Stomach (tissue), 4 donors: ENCODE measurements around the gene NPDC1.

Experiments
- POLR2A ChIP-seq, 4 donors: fragments of 450-650 bp; IDR thresholded peaks; one replicate each; pipeline ENCODE4 v1.6.1; 2016; ENCODE audit warnings: antibody characterized with exemption in 4 of 4, control low read depth in 2 of 4, mild to moderate bottlenecking in 1 of 4, moderate library complexity in 1 of 4
- POLR2AphosphoS5 ChIP-seq, 3 donors: sonication (generic); formaldehyde crosslinking; IDR thresholded peaks; one replicate each; pipeline ENCODE4 v1.6.1; 2016; ENCODE audit warnings: antibody characterized with exemption in 3 of 3
- TF ChIP-seq, protein P1 (sequence below), 7 experiments: fragments of 450-650 bp in 4 of 7; fragments of 200-600 bp in 3 of 7; sonication (generic) in 3 of 7; IDR thresholded peaks; one replicate each; pipeline ENCODE4 v1.5.1; 2016 to 2019; ENCODE audit warnings: antibody characterized with exemption in 7 of 7, control low read depth in 2 of 7, mild to moderate bottlenecking in 1 of 7

DNA sequence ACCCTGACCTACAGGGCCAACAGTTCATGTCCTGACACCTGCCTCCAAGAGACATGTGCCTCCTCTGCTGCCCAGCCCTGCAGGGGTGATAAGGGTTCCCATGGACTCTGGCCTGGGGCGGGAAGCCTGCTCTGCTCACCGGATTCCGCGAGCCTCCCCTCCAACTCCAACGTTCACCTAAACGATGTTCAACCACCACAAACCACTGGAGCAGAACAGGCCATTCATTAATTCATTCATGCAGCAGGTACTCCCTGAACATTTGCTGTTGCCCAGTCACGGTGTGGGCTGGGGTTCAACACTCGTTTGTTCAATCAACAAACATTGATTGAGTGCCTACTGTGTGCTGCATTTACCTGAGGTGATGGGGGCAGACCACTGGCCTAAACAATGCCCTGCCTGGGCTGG lies 28.0 kb upstream of the NPDC1 start:
- TF ChIP-seq, protein P1, sequence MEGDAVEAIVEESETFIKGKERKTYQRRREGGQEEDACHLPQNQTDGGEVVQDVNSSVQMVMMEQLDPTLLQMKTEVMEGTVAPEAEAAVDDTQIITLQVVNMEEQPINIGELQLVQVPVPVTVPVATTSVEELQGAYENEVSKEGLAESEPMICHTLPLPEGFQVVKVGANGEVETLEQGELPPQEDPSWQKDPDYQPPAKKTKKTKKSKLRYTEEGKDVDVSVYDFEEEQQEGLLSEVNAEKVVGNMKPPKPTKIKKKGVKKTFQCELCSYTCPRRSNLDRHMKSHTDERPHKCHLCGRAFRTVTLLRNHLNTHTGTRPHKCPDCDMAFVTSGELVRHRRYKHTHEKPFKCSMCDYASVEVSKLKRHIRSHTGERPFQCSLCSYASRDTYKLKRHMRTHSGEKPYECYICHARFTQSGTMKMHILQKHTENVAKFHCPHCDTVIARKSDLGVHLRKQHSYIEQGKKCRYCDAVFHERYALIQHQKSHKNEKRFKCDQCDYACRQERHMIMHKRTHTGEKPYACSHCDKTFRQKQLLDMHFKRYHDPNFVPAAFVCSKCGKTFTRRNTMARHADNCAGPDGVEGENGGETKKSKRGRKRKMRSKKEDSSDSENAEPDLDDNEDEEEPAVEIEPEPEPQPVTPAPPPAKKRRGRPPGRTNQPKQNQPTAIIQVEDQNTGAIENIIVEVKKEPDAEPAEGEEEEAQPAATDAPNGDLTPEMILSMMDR (IDR thresholded peaks at IDR 0.05), result no peak
- TF ChIP-seq POLR2A (IDR thresholded peaks at IDR 0.05) (no peak), POLR2AphosphoS5 (IDR thresholded peaks at IDR 0.05) (no peak)
